Adrenal gland (tissue), 5 donors: ENCODE data around the gene TTC23.

Experiments used
- POLR2A ChIP-seq, 2 donors: fragments of 450-650 bp; IDR thresholded peaks; one replicate each; pipeline ENCODE4 v1.6.1; 2017; ENCODE audit warnings: antibody characterized with exemption in 2 of 2, mild to moderate bottlenecking in 2 of 2, moderate library complexity in 1 of 2
- TF ChIP-seq, protein P1 (sequence below), 6 experiments: fragments of 450-650 bp in 4 of 6; fragments of 200-600 bp in 2 of 6; sonication (generic) in 1 of 6; IDR thresholded peaks; 1 replicate in 5 of 6; 2 replicates in 1 of 6; pipeline versions ENCODE4 v1.5.1 to v1.8.0; 2016 to 2021; ENCODE audit warnings: antibody characterized with exemption in 6 of 6, mild to moderate bottlenecking in 2 of 6, moderate library complexity in 1 of 6
- donor health status: DM: no; HTN: no; CAD: no.

DNA sequence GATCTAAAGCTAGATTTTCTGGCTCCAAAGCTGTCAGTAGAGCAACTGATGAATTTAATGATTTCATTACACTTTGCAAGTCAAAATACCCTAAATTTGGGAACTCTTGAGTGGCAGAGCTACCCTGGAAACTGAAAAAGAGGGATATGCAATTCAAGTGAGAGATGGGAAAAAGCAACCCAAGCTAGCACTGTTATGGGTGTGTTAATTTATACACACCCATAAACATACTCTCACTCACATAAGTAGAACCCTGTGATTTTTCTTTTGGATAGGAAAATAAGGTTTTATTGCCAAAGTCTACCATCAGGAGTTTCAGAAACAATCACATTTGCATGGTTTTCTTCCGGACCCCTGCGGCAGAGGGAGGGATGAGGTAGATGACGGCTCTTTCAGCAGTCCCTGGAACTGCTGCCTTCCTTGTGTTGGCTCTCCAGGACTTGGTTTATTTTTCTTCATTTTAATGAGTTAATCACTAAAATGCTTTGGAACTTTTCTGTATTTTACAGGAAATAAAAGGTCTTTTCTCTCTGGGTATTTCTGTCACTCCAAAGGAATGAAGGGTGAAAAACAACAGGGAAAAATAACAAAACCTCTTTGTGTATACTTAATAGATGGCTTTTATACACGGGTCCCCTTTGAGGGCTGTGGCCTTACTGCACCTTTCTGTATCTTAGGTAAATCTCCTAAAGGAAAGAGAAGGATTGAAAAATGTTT lies 63.8 kb downstream of the TTC23 start:
- TF ChIP-seq, protein P1, sequence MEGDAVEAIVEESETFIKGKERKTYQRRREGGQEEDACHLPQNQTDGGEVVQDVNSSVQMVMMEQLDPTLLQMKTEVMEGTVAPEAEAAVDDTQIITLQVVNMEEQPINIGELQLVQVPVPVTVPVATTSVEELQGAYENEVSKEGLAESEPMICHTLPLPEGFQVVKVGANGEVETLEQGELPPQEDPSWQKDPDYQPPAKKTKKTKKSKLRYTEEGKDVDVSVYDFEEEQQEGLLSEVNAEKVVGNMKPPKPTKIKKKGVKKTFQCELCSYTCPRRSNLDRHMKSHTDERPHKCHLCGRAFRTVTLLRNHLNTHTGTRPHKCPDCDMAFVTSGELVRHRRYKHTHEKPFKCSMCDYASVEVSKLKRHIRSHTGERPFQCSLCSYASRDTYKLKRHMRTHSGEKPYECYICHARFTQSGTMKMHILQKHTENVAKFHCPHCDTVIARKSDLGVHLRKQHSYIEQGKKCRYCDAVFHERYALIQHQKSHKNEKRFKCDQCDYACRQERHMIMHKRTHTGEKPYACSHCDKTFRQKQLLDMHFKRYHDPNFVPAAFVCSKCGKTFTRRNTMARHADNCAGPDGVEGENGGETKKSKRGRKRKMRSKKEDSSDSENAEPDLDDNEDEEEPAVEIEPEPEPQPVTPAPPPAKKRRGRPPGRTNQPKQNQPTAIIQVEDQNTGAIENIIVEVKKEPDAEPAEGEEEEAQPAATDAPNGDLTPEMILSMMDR (IDR thresholded peaks at IDR 0.05): no peak
- TF ChIP-seq POLR2A (IDR thresholded peaks at IDR 0.05): no peak
